HG03558 (cell line): Measurements from ENCODE around the gene BRI3.

Experiments
- ATAC-seq: cut with Tn5 transposase; IDR thresholded peaks from one replicate; pipeline ENCODE4 v1.9.1; 2021; ENCODE audit warnings: moderate number of reproducible peaks; ENCODE audit not compliant: unreplicated experiment; ENCODE audit errors: extremely low read depth

Gene BRI3

DNA sequence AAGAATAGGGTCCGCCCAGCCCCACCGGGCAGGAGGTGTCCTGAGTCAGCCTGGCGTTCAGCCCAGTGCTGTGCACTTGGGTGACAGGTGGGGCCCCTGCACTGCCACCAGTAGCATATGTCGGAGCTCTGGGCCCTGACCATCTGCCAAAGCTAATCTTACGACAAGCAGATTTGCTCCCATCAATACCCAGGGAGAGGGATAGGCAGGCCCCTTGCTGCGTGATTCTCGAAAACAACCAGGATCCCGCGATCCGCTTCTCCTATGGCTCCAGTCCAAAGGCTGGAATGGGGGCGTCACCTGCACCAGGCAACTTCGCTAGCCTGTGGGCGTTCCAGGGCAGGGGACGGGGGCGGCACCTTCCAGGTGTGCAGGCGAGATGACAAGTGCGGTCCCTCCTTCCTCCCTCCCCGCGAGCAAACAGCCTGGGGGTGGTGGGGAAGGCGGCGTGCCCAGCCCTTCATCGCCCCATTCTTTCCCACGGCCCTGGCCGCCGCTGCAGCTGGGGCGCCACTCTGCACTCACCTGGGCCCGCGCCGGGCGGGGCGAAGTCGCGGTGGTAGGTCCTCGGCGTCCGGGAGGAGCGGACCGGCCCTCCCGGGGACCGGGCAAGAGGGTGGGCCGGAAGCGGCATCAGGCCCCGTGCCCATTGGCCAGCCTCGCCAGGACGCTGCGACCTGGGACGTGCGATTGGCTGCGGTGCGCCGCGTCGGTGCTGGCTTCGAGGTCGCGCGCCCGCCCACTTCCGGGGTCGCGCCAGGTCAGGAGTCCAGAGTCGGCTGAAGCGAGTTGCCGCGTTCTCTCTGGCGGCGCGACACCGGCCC lies 29.7 kb upstream of the BRI3 start, which contains the start of gene TECPR1:
TSS of gene TECPR1 (minus strand) at position 632 of the 824 bp plus-strand sequence. CDS start 6,086 bp downstream, outside the sequence.
- ATAC-seq, result peak; percentile 91

DNA sequence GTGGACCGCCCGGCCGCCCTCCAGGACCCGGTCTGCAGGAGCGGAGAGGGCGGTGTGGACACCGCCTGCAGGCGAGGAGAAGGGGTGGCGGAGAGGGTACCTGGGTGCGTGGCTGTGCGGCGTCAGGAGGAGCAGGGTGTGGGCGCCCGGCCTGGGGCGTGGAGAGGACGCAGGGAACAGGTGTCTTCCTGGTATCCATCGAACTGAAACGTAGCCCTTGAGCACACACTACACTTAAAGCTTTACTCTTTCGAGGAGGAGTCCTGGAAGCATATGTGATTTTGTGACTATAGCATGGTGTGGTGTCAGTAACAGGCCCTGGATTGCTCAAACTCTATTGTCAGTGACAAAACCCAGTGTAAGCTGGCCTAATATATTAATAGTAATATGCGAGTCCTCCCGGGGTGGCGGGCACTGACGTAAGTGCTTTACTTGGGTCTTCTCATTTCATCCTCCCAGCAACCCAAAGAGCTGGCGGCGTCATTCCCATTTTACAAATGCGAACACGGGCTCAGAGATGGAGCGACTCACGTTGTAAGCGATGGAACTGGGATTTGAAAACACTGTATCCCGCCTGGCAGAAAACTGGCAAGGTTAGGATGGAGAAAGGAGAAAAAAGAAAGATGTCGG lies 28.9 kb upstream of the BRI3 start:
- no peak for ATAC-seq

DNA sequence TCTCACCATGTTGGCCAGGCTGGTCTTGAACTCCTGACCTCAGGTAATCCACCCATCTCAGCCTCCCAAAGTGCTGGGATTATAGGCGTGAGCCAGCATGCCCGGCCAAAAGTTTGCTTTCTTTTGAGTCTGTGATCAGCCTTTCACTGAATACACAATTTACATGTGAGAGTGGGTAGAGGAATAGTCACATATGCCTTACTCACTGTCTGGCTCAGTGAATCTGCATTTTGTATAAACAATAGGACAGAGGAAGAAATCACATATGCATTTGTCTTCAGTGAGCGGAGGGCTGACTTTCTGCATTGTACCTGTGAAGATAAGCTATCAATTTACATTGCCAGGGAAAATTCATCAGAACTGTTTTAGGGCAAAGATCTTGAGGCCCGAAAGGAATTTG lies 27.0 kb upstream of the BRI3 start:
- ATAC-seq, result no peak

DNA sequence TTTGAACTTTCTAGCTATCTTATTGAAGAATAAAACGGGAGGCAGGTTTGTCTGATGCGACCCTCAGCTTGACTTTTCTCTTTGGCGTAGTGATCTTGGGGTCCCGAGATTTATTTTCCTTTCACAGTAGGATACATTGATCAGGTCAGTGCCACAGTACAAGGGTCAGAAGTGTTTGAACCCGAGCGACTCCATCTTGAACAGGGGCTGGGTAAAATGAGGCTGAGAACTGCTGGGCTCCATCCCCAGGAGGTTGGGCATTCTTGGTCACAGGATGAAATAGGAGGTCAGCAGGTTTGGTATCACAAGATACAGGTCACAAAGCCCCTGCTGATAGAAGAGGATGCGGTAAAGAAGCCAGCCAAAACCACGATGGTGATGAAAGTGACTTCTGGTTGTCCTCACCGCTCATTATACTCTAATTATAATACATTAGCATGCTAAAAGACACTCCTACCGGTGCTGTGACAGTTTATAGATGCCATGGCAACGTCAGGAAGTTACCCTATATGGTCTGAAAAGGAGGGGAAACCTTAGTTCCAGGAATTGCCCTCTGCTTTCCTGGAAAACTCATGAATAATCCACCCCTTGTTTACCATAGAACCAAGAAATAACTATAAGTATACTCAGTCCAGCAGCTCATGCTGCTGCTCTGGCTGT lies 26.4 kb upstream of the BRI3 start:
- ATAC-seq, result no peak

DNA sequence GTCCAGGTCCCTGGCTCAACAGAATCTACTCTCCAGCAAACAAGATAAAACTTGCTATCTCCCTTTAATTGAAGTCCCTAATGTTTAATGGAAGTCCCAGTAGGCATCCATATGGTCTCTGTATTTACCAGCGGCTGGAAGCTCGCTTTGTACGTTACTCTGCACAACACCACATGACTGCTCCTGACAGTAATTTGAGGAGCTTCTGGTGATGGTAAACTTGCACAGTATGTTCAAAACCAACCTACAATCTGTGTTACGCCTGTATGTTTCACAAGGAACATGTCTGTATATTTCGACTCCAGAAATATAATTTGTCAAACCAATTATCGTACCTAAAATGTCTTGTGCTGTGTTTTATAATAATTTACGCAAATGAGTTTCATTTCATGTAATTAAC lies 25.1 kb upstream of the BRI3 start:
- no peak for ATAC-seq

DNA sequence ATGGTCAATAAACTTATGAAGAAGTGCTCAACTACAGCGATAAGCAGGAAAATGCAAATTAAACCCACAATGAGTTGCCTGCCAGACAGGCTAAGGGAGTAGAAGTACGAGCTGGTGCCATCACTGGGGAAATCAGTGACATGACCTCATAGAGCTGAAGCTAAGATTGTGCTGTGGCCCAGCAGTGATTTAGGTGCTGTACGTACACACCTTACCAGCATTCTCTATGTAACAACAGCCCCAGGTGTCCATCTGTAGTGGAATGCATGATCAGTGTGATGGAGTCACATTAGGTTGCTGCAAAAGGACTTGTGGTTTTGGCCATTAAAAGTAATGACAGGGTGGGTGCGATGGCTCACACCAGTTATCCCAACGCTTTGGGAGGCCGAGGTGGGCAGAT lies 23.8 kb upstream of the BRI3 start:
- ATAC-seq, result no peak

DNA sequence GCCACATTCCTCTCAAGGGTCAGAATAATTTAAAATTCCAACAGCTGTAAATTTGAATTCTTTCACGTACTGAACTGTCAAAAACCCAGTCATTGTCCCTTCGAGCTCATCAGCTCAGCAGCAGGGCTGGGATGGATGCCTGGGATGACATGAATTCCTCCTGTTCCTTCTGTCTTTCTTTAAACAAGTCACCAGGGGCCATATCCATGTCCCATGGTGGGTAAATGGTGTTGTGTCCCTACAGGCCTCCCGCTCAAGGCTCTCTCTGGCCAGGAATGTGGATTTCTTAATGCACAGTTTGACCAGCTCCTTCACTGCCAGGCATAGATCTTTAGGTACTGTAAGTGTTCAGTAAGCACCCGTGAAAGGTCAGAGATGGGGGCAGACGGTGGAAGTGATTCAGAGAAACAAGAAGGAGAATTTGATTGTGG lies 15.6 kb upstream of the BRI3 start:
- no peak for ATAC-seq

DNA sequence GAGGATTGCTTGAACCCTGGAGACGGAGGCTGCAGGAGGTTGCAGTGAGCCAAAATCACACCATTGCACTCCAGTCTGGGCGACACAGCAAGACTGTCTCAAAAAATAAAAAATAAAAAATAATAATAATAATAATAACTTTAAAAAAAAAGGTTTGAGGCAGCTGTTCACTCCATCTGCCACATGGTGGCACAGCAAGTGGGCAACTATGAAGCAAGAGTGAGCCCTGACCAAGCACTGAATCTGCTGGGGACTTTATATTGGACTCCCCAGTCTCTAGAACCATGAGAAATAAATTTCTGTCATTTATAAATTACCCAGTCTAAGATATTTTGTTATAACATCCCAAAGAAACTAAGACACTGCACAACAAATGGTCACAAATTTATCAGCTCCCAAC lies 14.6 kb upstream of the BRI3 start:
- no peak for ATAC-seq

DNA sequence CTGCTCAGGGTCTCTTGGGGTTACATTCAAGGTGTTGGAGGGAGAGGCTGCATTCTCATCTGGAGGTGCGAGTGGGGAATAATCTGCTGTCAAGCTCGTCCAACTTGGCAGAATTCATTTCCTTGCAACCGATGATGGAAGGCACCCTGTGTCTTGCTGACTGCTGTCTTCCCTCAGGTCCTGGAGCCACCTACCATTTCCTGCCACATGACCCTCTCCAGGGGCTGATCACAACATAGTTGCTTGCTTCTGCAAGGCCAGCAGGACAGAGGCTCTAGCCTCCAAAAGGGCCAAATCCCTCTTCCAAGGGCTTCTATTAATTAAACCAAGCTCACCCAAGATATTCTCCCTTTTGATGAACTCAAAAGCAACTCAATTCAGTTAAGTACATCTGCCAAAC lies 14.2 kb upstream of the BRI3 start:
- no peak for ATAC-seq

DNA sequence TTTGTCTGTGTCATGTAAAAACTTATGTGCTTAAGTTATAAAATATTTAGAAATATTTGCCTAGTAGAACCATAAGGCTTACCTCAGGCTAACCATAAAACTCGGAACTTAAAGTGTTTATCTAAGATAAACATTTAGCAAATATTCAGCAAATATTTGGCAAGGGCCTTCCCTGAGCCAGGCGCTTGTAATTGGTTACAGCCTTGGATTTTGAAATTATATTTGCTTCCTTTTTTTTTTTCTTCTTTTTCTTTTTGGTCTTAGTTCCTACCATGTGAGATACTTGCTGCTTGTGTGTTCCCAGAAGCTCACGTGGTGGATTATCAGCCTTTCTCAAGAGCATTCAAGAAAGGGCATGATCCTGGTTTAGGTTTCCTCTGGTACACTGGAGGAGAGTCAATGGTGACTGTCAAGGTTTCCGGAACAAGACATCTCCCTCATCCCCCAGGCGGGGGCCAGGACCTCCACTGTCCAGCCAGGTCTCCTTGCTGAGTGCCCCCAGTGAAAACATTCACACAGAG lies 5.2 kb upstream of the BRI3 start:
- ATAC-seq, result no peak

DNA sequence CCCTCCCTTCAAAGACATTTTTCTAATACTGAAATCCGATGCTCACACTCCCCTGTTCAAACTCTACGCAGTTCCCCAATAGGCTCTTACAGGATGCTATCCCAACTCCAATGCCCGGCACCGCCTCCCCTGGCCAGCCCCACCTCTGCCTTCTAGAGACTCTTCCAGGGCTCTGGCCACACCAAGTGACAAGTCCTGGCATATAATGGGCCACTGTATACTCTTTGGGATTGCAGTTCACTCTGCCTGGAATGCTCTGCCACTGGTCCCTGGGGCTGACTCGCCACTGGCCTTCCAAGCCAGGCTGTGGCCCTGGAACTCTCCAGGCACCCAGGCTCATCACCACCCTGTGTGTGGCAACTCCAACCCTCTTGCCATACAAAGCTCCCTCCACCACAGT lies 3.1 kb upstream of the BRI3 start:
- ATAC-seq, result no peak

DNA sequence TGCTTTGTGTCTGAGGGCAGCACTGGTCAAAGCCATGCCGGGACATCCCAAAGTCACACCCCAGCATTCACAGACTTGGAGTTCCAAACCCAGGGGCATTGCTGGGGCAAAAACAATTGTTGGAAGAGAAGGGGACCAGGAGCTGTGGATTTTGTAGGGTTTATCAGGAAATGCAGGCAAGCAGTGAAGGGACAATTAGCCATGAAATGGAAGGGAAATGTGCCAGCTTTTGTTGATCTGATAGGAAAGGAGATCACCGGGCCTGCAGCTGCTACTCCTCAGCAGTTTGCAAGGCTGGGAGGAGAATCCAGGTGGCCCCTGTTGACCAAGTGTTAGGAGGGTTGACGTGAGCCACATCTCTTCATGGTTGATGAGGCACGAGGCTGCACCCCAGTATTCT lies 2.5 kb upstream of the BRI3 start:
- no peak for ATAC-seq

DNA sequence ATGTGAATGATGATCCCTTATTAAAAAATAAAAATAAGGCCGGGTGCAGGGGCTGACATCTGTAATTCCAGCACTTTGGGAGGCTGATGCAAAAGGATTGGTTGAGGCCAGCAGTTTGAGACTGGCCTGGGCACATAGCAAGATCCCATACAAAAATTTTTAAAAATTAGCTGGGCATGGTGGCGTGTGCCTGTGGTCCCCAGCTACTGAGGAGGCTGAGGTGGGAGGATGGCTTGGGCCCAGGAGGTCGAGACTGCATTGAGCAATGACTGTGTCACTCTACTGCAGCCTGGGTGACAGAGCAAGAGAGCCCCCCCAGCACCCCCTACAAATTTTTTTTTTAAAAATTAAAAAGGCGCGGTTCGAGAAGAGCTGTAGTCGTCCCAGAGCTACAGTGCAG lies 1.2 kb upstream of the BRI3 start:
- ATAC-seq, result no peak

DNA sequence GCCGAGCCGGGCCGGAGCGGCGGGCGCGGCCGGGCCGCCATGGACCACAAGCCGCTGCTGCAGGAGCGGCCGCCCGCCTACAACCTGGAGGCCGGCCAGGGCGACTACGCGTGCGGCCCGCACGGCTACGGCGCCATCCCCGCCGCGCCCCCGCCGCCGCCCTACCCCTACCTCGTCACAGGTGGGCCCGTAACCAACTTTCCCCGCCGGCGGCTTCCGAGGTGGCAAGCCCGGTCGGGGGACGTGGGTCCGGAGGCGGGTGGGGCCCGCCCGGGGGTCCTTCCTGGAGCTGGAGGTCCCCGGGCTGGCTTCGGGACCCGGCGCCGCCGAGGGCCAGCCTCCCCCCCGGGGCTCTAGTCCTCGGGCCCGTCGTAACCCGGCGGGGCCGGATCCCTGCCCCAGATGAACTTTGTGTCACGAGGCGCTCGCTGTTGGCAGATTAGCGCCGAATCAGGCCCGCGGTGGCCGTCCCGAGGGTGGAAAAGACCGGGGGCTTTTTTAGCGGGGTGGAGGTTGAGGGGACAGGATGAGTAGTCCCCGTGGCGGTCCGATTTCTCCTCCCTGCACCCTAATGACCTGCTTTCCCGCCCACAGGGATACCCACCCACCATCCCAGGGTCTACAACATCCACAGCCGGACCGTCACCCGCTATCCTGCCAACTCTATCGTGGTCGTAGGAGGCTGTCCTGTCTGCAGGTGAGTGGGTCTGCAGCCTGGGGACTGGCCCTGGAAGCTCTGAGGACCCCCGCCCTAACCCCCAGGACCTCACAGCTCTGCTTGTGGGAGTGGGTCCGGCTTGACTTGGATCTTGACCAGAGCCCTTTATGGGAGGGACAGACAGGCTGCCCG lies 496 bp downstream of the BRI3 start:
- no peak for ATAC-seq

DNA sequence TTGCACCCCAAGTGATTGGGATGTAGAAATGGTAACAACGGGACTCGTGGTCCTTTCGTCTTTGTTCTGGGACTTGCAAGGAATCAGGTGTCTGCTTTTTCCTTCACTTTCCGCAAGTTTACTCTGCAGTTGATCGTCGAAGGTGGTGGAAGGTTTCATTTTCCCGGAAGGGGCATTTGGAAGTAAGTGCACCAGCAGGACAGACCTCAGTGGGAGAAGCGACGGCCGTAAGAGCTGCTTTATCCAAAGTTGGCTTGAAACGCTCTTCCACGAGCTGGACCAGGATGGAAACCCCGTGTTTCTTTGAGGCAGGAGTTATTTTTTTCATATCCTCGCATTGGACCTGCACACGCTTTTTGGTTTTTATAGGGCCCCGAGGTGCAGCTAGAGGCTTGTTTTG lies 1.2 kb downstream of the BRI3 start:
- no peak for ATAC-seq

DNA sequence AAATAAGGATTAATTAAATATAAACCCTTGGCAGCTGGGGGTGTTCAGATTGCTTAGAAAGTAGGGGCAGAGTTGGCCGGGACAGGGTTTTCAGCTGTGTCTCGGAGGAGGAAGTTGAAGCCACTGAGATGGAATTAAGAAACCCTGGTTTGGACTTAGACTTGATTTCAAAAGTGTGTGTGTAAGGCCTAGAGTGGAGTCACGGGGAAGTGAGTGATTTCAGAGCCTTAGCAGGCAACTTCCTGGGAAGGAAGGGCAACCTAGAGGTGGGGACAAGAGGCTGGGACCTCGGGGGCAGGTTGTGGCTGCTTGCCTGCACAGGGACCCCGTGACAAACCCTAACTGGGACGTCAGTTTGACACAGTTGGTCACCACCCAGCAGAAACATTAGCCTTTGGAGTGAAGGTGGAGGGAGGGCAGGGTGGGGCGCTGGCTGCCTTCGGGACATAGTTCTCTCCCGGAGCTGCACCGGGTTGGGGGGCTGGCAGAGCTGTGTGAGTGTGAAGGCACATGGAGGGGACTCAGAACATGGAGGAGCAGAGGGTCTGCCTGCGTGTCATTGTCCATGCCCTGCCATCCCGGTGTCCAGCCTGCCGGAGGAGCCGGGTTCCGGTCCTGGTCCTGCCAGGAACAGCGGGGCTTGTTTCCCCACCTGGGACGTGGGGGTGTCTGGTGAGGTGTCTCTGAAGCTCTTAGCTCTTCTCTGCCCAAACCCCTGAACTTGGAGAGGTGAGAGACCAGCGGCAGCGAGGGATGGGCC lies 1.8 kb downstream of the BRI3 start:
- no peak for ATAC-seq

DNA sequence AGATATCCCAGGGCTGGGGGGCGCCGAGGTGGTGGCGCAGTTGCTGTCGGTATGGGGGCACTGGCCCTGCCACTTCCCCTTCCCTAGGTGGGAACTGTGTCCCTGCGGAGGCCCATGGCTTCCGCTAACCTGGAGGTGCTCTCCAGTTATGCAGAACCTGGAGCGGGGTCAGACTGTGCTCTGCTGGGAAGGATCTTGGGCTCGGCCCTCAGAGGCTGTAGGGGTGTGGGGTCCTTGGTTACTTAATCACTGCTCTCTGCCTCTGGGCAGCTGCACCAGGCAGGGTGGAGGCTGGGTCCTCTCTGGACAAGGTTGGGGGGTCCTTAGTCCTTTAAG lies 2.4 kb downstream of the BRI3 start:
- no peak for ATAC-seq

DNA sequence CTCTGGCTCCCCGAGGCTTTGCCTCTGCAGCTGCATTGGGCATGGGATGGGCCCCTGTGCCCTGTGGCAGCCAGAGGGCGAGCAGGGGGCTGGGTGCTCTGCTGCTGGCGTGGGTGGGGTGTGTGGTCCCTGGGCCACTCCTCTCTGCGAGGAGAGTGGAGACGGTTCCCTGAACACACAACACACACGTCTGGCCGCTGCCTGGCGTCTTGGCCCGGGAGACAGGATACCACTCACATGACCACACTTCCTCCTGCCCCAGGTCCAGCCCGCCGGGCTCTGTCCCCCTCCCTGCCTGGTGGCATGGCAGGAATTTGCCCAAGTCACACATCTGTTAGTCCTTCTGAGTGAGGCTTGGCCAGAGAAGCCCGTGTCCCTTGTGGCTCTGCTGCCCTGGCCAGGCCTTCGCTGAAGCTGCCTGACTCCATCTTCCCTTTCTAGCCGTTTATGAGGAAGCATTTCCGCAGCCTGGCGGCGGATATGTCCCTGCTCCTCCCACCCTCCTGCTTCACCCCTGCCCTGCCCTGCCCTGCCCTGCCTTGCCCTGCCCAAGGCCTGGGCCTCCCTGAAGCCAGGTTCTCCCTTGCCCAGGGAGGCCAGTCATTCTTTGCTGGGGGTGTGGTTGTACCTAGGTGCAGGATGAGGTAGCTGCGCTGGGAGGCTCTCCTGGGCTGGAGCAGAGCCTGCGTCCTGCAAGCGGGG lies 3.0 kb downstream of the BRI3 start:
- ATAC-seq, result no peak
